Left hindlimb (tissue), 1 donor: Measurements from ENCODE around the gene KRTAP4-3.
"Not testable (repeated sequence)": the region's sequence is repeated elsewhere in the genome, so short reads cannot be mapped to it uniquely, and the experiment has no call there.

ENCODE experiments used
- DNase-seq: peaks from one replicate; pipeline ENCODE4 v3.0.0-alpha.2; 2018

The KRTAP4-3 gene

DNA sequence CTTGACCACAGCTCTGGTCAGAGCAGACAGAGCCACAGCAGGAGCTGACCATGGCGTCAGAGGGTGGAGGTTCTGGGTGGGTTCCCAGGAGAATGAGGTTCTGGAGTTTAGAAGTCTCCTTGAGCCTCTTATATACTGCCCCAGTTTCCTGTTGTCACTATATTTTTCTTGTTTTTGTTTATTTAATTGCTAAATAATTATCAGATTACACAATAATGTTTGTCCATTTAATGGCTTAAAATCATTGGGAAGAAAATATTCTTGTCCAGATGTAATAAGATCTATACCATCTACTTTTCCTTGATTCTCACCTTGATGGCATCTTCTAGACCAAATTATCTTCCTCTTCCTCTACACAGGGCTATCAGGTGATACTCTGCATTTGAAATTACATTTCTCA, at the start of gene KRTAP4-3:
TSS of gene KRTAP4-3 (minus strand) at position 101 of the 400 bp plus-strand sequence. CDS start at position 52, 49 bp downstream.
- no peak for DNase-seq

DNA sequence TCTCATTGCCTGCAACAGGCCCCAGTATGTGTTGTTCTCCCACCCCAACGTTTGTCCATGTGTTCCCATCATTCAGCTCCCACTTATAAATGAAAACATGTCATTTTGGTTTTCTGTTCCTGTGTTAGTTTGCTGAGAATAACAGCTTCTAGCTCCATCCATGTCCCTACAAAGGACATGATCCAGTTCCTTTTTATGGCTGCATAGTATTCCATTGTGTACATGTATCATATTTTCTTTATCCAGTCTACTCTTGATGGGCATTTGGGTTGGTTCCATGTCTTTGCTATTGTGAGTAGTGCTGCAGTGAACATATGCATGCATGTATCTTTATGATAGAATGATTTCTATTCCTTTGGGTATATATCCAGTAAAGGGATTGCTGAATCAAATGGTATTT, 47.7 kb upstream of the KRTAP4-3 start:
- no peak for DNase-seq

DNA sequence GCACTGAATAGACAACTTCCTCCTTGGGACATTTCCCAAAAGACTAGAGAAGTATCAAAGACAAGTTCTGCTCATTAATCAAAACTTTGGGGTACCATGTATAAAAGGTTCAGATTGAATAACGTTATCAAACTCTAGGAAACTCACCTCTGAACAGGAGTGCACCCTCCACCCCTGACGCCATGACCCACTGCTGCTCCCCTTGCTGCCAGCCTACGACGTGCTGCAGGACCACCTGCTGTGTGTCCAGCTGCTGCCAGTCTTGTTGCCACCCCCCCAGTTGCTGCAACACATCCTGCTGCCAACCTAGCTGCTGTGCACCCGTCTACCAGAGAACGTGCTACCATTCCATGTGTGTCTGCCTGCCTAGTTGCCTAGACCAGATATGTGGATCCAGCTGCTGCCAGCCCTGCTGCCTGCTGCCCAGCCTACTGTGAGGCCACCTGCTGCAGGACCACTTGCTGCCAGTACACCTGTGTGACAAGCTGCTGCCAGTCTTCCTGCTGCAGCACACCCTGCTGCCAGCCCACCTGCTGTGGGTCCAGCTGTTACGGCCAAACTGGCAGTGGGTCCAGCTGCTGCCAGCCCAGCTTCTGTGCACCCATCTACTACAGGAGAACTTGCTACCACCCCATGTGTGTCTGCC, 44.6 kb upstream of the KRTAP4-3 start:
- DNase-seq, result no peak

DNA sequence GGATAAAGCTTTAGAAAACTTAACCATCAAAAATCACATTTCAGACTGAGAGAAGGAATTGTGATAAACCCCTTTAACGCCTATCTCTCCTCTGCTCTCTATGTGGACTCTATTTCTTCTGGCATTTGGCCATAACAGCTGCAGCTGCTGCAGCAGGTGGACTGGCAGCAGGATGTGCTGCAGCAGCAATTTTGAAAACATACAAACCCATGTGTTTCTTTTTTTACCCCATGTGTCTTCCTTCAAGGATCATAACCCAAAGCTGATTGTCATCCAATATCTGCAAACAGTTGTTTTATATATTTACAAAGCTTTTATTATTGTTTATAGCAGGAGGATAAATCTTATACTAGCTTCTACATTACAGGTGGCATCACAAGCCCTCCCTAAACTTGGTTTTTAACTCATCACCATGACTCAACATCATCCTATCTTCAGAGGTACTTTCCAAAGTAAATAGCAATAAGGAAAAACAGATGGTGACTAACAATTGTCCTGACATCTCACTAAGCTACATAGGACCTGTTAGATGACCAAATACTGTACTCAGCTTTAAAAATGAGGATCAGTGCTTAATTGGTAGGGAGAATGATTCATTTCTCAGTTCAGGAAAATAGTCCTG, 43.9 kb upstream of the KRTAP4-3 start:
- DNase-seq, result no peak

DNA sequence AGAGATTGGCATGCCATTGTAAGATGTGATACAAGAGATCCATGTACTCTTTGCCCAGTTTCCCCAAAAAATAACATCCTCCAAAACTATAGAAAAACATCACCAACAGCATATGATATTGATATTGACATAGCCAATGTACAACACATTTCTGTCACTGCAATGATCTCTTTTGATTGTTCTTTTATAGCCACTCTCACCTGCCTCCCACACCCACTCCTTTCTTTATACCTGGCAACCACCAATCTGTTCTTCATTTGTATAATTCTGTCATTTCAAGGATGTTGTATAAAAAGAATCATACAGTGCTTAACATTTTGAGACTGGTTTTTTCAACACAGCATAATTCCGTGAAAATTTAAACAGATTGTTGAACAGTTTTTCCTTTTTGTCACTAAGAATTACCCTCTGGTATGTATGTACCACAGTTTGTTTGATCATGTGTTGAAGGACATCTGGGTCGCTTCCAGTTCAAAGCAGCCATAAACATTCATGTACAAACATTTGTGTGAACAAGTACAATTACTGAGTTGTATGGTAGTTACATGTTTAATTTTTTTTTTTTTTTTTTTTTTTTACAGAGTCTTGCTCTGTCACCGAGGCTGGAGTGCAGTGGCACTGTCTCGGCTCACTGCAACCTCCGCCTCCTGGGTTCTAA, 31.5 kb upstream of the KRTAP4-3 start:
- DNase-seq, result no peak

DNA sequence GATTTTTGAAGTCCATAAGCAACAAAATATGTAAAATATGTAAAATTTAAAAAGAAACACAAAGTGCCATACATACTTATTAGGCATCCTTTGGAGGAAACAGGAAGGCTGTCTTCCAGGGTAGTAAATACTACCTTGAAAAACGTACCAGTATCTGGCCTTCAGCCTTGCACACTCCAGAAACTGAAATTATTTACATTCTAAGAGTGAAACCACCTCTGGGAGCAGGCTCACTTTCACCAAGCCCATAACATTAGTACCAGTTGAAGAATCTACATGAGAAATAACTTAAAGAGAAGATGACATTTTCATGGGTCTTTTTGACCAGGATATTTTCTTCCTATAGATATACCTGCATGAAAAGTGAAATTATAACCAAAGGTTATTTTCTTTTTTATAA, 28.0 kb upstream of the KRTAP4-3 start:
- DNase-seq, result no peak

DNA sequence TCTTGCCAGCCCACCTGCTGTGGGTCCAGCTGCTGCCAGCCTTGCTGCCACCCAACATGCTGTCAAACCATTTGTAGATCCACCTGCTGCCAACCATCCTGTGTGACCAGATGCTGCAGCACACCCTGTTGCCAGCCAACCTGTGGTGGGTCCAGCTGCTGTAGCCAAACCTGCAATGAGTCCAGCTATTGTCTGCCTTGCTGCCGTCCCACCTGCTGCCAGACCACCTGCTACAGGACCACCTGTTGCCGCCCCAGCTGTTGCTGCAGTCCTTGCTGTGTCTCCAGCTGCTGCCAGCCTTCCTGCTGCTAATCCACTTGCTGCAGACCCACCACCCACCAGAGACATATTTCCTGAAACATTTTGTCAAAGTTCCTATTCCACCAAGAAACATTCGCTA, 22.3 kb upstream of the KRTAP4-3 start:
- DNase-seq, result no peak

- DNase-seq, result not testable (repeated sequence)
Observed at GRCh38 chr17:41189837-41190318, 21.9 kb upstream of the KRTAP4-3 start, which contains the start of gene KRTAP9-1. Gene KRTAP9-1 (plus strand): TSS chr17:41189887. CDS start chr17:41189887, 0 bp downstream.

DNA sequence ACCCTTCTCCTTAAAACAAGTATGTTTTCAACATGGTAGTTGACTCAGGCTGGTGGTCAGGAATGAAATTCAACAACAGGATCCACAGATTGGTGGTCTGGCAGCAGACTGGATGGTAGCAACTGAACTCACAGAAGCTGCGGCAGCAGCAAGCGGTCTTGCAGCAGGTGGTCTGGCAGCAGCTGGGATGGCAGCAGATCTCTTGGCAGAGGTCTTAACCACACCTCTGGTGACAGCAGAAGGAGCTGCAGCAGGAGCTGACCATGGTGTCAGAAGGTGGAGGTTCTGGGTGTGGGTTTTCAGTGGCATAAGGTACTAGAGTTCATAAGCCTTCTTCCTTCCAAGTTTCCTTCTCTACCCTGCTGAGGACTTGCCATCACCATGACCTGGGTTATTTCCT, 18.9 kb upstream of the KRTAP4-3 start:
- no peak for DNase-seq

DNA sequence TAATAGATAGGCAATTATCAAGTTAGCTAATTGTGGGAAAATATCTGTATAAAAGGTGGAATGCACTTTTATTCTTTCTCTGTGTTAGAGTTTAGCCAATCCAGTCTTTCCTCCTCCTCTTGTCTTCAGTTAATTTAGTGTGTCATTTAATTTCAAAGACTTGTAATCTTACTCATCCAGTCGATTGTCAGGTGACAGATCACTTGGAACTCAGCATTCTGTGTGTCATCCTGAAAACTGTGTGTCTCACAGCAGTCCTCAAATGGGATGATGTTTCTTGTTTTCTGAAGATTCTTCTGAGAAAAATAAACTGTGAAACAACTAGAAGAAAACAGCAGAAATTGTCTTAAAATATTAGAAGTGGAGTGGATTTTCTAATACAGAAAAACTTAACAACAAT, 17.0 kb upstream of the KRTAP4-3 start:
- no peak for DNase-seq

- no peak for DNase-seq
Observed at GRCh38 chr17:41184480-41184961, 16.5 kb upstream of the KRTAP4-3 start, which contains the start of gene KRTAP4-1. Gene KRTAP4-1 (minus strand): TSS chr17:41184911. CDS start chr17:41184854, 57 bp downstream.

DNA sequence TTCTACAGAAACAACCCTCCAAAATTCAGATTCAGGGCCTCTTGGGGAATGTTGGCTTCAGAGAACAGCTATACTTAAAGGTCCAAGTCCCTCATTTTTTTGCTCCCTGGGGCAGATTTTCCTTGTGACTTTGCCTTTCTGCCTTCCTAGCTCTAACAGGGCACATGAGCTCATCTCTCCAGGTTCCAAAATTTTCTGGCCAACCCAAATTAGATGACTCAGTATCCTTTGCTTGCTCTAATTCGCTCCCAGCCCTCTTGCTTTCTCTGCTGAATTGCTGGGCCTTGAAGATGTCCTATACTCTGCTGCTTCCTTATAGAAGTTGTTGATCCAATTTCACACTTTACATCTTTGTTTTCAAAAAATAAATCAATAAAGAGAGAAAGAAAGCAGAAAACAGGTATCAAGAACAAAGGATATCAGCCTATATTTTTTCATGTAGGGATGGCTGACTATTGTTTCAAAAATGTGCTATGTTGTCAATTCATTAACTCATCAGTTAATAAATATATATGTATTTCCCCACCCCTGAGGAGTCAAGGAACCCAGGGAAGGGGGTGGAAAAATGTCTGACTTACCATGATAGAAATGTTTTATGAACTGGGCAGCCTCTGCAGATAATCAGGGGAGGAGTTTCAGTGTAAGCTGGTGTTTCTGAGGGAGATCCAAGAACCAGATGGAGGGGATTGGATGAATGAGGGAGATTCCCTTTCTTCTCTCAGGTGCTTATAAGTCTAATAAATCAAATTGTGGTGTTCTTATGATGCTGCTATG, 11.0 kb upstream of the KRTAP4-3 start:
- DNase-seq, result no peak

DNA sequence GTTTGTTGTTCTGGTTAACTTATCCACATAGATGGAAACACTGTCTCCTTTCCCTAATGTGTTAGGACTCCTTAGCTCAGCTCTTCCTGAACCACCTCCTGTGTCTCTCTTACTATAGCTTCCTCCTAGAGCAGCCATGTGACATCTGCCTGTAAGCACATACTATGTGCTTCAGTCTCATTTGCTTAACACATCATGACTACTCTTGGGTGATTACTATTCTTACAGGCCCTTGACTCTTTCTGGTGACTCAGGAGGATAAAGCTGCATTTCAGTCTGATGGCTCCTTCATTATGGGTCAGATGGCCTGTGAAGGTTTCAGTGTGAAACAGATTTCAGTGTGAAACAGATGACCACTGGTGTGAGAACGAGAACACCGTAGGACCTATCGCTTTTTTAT, 10.3 kb upstream of the KRTAP4-3 start:
- no peak for DNase-seq

- DNase-seq, result no peak
Observed at GRCh38 chr17:41177727-41178271, 9.8 kb upstream of the KRTAP4-3 start, which contains the start of gene KRTAP4-2. Gene KRTAP4-2 (minus strand): TSS chr17:41178221. CDS start chr17:41178164, 57 bp downstream.

DNA sequence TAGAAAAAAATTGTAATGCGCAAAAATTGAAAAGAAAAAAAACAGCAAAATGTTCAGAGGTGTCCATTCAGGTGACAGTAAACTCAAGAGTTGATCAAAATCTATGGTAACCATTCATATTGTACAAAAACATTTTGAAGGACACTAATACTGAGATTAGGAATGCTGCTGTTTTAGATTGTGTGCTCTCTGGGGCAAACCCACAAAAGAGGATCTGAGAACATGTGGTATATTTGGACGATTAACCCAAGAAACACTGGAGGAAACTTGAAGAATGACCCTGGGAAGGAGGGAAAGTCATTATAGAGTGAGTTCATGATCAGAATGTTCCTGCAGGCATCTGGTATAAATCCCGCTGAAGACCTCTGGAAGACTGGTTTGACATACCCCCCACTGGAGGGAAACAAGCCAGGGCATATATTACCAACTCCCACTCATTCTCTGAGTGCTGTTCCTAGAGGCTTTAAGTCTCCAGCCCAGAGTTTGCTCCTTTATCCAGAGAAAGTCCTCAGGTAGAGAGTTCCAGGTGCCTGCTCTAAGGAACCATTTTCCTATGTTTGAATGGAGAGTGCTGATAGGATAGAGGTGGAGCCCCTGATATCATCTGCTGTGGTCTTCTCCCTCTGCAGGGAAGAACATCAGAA, 8.8 kb upstream of the KRTAP4-3 start:
- no peak for DNase-seq

- DNase-seq, result no peak
Observed at GRCh38 chr17:41171886-41172285, 3.9 kb upstream of the KRTAP4-3 start.

GRCh38 chr17:41167561-41167960, 460 bp downstream of the KRTAP4-3 start:
- DNase-seq, result no peak

- DNase-seq, result no peak
Observed at GRCh38 chr17:41163828-41164227, 4.2 kb downstream of the KRTAP4-3 start.

- DNase-seq, result no peak
Observed at GRCh38 chr17:41160648-41161047, 7.4 kb downstream of the KRTAP4-3 start, which contains the start of gene KRTAP4-4. Gene KRTAP4-4 (minus strand): TSS chr17:41160748. CDS start chr17:41160691, 57 bp downstream.

DNA sequence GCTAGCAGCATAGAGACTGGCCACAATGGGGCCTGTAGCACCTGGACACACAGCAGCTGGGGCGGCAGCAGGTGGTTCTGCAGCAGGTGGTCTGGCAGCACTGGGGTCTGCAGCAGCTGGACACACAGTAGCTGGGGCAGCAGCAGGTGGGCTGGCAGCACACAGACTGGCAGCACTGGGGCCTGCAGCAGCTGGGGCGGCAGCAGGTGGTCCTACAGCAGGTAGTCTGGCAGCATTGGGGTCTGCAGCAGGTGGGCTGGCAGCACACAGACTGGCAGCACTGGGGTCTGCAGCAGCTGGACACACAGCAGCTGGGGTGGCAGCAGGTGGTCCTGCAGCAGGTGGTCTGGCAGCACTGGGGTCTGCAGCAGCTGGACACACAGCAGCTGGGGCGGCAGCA, 7.8 kb downstream of the KRTAP4-3 start:
- DNase-seq, result not testable (repeated sequence)

- DNase-seq, result no peak
Observed at GRCh38 chr17:41153856-41154255, 14.2 kb downstream of the KRTAP4-3 start.

DNA sequence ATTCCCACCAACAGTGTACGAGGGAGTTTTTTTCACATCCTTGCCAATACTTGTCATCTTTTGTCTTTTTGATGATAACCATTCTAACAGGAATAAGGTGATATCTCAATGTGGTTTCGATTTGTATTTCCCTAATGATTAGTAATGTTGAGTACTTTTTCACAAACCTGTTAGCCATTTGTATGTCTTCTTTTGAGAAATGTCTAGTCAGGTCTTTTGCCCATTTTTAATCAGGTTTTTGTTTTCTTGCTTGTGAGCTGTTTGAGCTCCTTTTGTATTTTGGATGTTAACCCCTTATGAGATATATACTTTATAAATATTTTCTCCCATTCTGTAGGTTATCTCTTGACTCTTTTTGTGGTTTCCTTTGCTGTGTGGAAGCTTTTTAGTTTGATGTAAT, 16.5 kb downstream of the KRTAP4-3 start:
- DNase-seq, result no peak
